SK-N-SH treated with all-trans-retinoic acid at 6 μM for 48 hours (cell line): ENCODE results near the gene DLX6.

ENCODE experiments used
- ATAC-seq: fragments of 200-7000 bp; cut with Tn5 transposase; 3 replicates; pipeline ENCODE4 v1.9.1; 2020; ENCODE audit warnings: mild to moderate bottlenecking, moderate library complexity
- ARNTL ChIP-seq: fragments of 450-650 bp; formaldehyde crosslinking; IDR thresholded peaks from 2 replicates; pipeline ENCODE4 v1.5.0; 2020; ENCODE audit warnings: low read depth, mild to moderate bottlenecking, moderate library complexity, borderline replicate concordance
- BACH2 ChIP-seq: fragments of 250-450 bp; sonication (Bioruptor Pico); IDR thresholded peaks from 2 replicates; pipeline ENCODE4 v1.9.0; 2021; ENCODE audit warnings: mild to moderate bottlenecking, borderline replicate concordance
- CSDC2 ChIP-seq: fragments of 250-450 bp; sonication (Bioruptor Pico); IDR thresholded peaks from 2 replicates; pipeline ENCODE4 v1.5.0; 2020; ENCODE audit warnings: mild to moderate bottlenecking, moderate library complexity
- ESRRG ChIP-seq: fragments of 250-450 bp; sonication (Bioruptor Pico); IDR thresholded peaks from 2 replicates; pipeline ENCODE4 v1.6.1; 2021; ENCODE audit warnings: mild to moderate bottlenecking
- GLIS3 ChIP-seq: fragments of 250-450 bp; sonication (Bioruptor Pico); IDR thresholded peaks from 2 replicates; pipeline ENCODE4 v1.5.0; 2020; ENCODE audit warnings: mild to moderate bottlenecking, moderate library complexity
- OSR1 ChIP-seq: fragments of 250-450 bp; sonication (Bioruptor Pico); IDR thresholded peaks from 2 replicates; pipeline ENCODE4 v1.8.0; 2022; ENCODE audit warnings: moderate library complexity, mild to moderate bottlenecking, inconsistent platforms
- PPARA ChIP-seq: fragments of 250-450 bp; sonication (Bioruptor Pico); IDR thresholded peaks from 2 replicates; pipeline ENCODE4 v1.5.0; 2020; ENCODE audit warnings: mild to moderate bottlenecking, borderline replicate concordance
- RARB ChIP-seq: fragments of 250-450 bp; sonication (Bioruptor Pico); IDR thresholded peaks from 2 replicates; pipeline ENCODE4 v1.8.0; 2021; ENCODE audit warnings: mild to moderate bottlenecking, moderate library complexity
- SNAI2 ChIP-seq: fragments of 250-450 bp; sonication (Bioruptor Pico); IDR thresholded peaks from 2 replicates; pipeline ENCODE4 v1.5.0; 2020; ENCODE audit warnings: mild to moderate bottlenecking, moderate library complexity
- TCF4 ChIP-seq: fragments of 250-450 bp; sonication (Bioruptor Pico); IDR thresholded peaks from 2 replicates; pipeline ENCODE4 v1.8.0; 2021; ENCODE audit warnings: mild to moderate bottlenecking, moderate library complexity, borderline replicate concordance
- TOX ChIP-seq: fragments of 250-450 bp; sonication (Bioruptor Pico); IDR thresholded peaks from 2 replicates; pipeline ENCODE4 v1.8.0; 2021; ENCODE audit warnings: mild to moderate bottlenecking, moderate library complexity, borderline replicate concordance
- ZC3H10 ChIP-seq: fragments of 250-450 bp; sonication (Bioruptor Pico); IDR thresholded peaks from 2 replicates; pipeline ENCODE4 v1.5.1; 2021; ENCODE audit warnings: mild to moderate bottlenecking, moderate library complexity
- ZFP3 ChIP-seq: fragments of 250-450 bp; sonication (Bioruptor Pico); IDR thresholded peaks from 2 replicates; pipeline ENCODE4 v1.5.0; 2020; ENCODE audit warnings: mild to moderate bottlenecking, moderate library complexity
- ZFP30 ChIP-seq: fragments of 450-650 bp; formaldehyde crosslinking; IDR thresholded peaks from 2 replicates; pipeline ENCODE4 v1.5.0; 2022; ENCODE audit warnings: mild to moderate bottlenecking, moderate library complexity
- ZNF565 ChIP-seq: fragments of 450-650 bp; formaldehyde crosslinking; conservative IDR thresholded peaks from 2 replicates; pipeline ENCODE4 v1.5.0; 2020; ENCODE audit warnings: low read depth, mild to moderate bottlenecking, moderate library complexity
- ZNF70 ChIP-seq: fragments of 450-650 bp; formaldehyde crosslinking; IDR thresholded peaks from 2 replicates; pipeline ENCODE4 v1.5.0; 2020; ENCODE audit warnings: mild to moderate bottlenecking, moderate library complexity
- ZNF8 ChIP-seq: fragments of 450-650 bp; formaldehyde crosslinking; IDR thresholded peaks from 2 replicates; pipeline ENCODE4 v1.5.0; 2020; ENCODE audit warnings: mild to moderate bottlenecking, moderate library complexity
- TF ChIP-seq, protein P1 (sequence below): fragments of 250-450 bp; sonication (Bioruptor Pico); IDR thresholded peaks from 2 replicates; pipeline ENCODE4 v1.8.0; 2020; ENCODE audit warnings: mild to moderate bottlenecking, moderate library complexity, borderline replicate concordance
- TF ChIP-seq, protein P2 (sequence below): fragments of 250-450 bp; sonication (Bioruptor Pico); IDR thresholded peaks from 2 replicates; pipeline ENCODE4 v1.5.1; 2020; ENCODE audit warnings: low read depth, mild to moderate bottlenecking, moderate library complexity
- TF ChIP-seq, protein P3 (sequence below): fragments of 250-450 bp; sonication (Bioruptor Pico); IDR thresholded peaks from 2 replicates; pipeline ENCODE4 v1.5.1; 2021; ENCODE audit warnings: mild to moderate bottlenecking, moderate library complexity
- TF ChIP-seq, protein P4 (sequence below): fragments of 250-450 bp; sonication (Bioruptor Pico); IDR thresholded peaks from 2 replicates; pipeline ENCODE4 v1.5.0; 2020; ENCODE audit warnings: mild to moderate bottlenecking, moderate library complexity
- TF ChIP-seq, protein P5 (sequence below): fragments of 250-450 bp; sonication (Bioruptor Pico); IDR thresholded peaks from 2 replicates; pipeline ENCODE4 v1.8.0; 2021; ENCODE audit warnings: low read depth, mild to moderate bottlenecking, moderate library complexity, borderline replicate concordance

The DLX6 gene

DNA sequence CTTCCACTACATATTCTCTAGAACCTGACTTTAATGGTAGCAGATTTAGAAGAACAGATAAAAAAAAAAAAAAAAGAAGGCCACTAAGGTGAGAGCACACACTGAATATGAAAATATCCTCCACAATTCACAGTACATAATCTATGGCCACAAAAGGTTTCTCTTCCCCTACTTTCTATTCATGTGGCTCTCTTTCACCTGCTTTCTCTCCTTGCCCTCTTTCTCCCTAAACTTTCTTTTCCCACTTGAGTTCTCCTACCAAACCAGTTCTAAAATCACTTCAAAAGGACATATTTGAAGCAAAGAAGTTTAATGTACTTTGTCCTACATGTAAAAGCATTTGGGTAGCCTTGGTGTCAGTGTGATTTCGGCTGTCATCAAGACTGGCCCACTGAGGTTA is 18.5 kb upstream of the DLX6 start:
- TF ChIP-seq ZFP3 (no peak), TOX (no peak), ZNF8 (CRISPR knock-in tag) (no peak), OSR1 (CRISPR knock-in tag) (no peak), SNAI2 (CRISPR knock-in tag) (no peak), ZFP30 (no peak), GLIS3 (CRISPR knock-in tag) (no peak), PPARA (CRISPR knock-in tag) (no peak), ARNTL (CRISPR knock-in tag) (no peak)
- no peak for ATAC-seq

DNA sequence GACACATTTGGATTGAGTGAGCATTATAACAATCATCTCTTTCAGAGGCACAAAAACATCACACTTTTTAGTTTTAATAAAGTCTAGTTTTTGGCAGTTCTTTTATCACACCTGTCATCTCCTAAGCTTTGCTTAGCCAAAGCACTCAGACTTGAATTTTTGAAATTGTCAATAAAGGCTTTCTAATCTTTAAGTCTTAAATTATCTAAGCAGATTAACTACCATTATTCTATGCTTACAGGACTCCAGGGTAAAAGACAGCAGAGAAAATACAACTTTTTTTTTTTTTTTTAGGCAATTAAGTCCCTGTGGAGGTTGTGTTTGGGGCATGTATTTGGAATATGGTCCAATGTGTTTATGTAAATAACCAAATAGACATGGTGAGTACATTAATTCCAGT is 17.6 kb upstream of the DLX6 start:
- no peak for TF ChIP-seq ZNF8 (CRISPR knock-in tag)
- no peak for TF ChIP-seq TOX
- TF ChIP-seq, protein P1, sequence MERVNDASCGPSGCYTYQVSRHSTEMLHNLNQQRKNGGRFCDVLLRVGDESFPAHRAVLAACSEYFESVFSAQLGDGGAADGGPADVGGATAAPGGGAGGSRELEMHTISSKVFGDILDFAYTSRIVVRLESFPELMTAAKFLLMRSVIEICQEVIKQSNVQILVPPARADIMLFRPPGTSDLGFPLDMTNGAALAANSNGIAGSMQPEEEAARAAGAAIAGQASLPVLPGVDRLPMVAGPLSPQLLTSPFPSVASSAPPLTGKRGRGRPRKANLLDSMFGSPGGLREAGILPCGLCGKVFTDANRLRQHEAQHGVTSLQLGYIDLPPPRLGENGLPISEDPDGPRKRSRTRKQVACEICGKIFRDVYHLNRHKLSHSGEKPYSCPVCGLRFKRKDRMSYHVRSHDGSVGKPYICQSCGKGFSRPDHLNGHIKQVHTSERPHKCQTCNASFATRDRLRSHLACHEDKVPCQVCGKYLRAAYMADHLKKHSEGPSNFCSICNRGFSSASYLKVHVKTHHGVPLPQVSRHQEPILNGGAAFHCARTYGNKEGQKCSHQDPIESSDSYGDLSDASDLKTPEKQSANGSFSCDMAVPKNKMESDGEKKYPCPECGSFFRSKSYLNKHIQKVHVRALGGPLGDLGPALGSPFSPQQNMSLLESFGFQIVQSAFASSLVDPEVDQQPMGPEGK (CRISPR knock-in tag): no peak
- TF ChIP-seq ZC3H10 (CRISPR knock-in tag): no peak
- TF ChIP-seq ZNF565: no peak
- no peak for TF ChIP-seq OSR1 (CRISPR knock-in tag)
- TF ChIP-seq, protein P2, sequence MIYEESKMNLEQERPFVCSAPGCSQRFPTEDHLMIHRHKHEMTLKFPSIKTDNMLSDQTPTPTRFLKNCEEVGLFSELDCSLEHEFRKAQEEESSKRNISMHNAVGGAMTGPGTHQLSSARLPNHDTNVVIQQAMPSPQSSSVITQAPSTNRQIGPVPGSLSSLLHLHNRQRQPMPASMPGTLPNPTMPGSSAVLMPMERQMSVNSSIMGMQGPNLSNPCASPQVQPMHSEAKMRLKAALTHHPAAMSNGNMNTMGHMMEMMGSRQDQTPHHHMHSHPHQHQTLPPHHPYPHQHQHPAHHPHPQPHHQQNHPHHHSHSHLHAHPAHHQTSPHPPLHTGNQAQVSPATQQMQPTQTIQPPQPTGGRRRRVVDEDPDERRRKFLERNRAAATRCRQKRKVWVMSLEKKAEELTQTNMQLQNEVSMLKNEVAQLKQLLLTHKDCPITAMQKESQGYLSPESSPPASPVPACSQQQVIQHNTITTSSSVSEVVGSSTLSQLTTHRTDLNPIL (CRISPR knock-in tag): no peak
- no peak for TF ChIP-seq BACH2 (CRISPR knock-in tag)
- TF ChIP-seq, protein P3, sequence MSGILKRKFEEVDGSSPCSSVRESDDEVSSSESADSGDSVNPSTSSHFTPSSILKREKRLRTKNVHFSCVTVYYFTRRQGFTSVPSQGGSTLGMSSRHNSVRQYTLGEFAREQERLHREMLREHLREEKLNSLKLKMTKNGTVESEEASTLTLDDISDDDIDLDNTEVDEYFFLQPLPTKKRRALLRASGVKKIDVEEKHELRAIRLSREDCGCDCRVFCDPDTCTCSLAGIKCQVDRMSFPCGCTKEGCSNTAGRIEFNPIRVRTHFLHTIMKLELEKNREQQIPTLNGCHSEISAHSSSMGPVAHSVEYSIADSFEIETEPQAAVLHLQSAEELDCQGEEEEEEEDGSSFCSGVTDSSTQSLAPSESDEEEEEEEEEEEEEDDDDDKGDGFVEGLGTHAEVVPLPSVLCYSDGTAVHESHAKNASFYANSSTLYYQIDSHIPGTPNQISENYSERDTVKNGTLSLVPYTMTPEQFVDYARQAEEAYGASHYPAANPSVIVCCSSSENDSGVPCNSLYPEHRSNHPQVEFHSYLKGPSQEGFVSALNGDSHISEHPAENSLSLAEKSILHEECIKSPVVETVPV (CRISPR knock-in tag): no peak
- no peak for TF ChIP-seq PPARA (CRISPR knock-in tag)
- TF ChIP-seq RARB (CRISPR knock-in tag): no peak
- TF ChIP-seq TCF4: no peak
- no peak for TF ChIP-seq GLIS3 (CRISPR knock-in tag)
- TF ChIP-seq ZNF70 (CRISPR knock-in tag): no peak
- no peak for TF ChIP-seq SNAI2 (CRISPR knock-in tag)
- no peak for ATAC-seq

DNA sequence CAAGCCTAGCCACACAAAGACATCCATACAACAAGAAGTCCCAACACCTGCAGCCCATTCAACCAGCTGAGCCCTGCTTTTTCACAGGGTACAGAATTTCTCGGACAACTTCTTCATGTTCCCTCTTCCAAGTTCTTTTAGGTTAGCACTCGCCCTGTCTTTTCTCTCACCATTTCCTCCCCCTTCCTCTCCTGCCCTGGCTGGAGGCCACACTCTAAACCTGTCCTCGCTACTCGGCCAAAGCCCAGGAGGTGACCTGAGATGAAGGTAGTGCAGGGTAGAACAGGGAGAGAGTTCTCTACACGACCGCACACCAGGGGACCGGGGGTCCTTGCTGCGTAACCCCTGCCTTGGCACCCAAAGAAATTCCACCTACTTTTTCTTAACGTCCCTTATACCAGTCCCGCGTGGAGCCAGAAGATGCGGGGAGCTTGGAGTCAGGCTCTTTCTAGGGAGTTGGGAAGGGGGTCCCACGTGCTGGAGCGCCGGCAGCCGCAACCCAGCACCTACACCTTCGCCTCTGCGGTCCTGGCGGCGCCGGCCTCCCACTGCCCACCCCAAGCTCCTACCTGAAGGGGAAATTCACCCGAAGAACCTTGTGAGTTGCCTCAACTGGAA is 16.0 kb upstream of the DLX6 start:
- no peak for ATAC-seq
- TF ChIP-seq SNAI2 (CRISPR knock-in tag): no peak
- no peak for TF ChIP-seq RARB (CRISPR knock-in tag)
- TF ChIP-seq, protein P4, sequence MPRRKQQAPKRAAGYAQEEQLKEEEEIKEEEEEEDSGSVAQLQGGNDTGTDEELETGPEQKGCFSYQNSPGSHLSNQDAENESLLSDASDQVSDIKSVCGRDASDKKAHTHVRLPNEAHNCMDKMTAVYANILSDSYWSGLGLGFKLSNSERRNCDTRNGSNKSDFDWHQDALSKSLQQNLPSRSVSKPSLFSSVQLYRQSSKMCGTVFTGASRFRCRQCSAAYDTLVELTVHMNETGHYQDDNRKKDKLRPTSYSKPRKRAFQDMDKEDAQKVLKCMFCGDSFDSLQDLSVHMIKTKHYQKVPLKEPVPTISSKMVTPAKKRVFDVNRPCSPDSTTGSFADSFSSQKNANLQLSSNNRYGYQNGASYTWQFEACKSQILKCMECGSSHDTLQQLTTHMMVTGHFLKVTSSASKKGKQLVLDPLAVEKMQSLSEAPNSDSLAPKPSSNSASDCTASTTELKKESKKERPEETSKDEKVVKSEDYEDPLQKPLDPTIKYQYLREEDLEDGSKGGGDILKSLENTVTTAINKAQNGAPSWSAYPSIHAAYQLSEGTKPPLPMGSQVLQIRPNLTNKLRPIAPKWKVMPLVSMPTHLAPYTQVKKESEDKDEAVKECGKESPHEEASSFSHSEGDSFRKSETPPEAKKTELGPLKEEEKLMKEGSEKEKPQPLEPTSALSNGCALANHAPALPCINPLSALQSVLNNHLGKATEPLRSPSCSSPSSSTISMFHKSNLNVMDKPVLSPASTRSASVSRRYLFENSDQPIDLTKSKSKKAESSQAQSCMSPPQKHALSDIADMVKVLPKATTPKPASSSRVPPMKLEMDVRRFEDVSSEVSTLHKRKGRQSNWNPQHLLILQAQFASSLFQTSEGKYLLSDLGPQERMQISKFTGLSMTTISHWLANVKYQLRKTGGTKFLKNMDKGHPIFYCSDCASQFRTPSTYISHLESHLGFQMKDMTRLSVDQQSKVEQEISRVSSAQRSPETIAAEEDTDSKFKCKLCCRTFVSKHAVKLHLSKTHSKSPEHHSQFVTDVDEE (CRISPR knock-in tag): no peak
- no peak for TF ChIP-seq BACH2 (CRISPR knock-in tag)
- no peak for TF ChIP-seq CSDC2
- TF ChIP-seq OSR1 (CRISPR knock-in tag): no peak
- no peak for TF ChIP-seq ZFP3
- TF ChIP-seq PPARA (CRISPR knock-in tag): no peak
- TF ChIP-seq ESRRG (CRISPR knock-in tag): no peak
- TF ChIP-seq GLIS3 (CRISPR knock-in tag): no peak
- no peak for TF ChIP-seq TCF4
- no peak for TF ChIP-seq ZNF8 (CRISPR knock-in tag)
- TF ChIP-seq ZNF565: no peak
- TF ChIP-seq ZFP30: no peak
- no peak for TF ChIP-seq ZNF70 (CRISPR knock-in tag)
- TF ChIP-seq ZC3H10 (CRISPR knock-in tag): no peak
- TF ChIP-seq, protein P5, sequence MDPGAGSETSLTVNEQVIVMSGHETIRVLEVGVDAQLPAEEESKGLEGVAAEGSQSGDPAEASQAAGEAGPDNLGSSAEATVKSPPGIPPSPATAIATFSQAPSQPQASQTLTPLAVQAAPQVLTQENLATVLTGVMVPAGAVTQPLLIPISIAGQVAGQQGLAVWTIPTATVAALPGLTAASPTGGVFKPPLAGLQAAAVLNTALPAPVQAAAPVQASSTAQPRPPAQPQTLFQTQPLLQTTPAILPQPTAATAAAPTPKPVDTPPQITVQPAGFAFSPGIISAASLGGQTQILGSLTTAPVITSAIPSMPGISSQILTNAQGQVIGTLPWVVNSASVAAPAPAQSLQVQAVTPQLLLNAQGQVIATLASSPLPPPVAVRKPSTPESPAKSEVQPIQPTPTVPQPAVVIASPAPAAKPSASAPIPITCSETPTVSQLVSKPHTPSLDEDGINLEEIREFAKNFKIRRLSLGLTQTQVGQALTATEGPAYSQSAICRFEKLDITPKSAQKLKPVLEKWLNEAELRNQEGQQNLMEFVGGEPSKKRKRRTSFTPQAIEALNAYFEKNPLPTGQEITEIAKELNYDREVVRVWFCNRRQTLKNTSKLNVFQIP (CRISPR knock-in tag): no peak
- TF ChIP-seq, protein P3 (CRISPR knock-in tag): no peak
- no peak for TF ChIP-seq ARNTL (CRISPR knock-in tag)
- TF ChIP-seq, all 23 proteins: peak for 0
